Hematopoietic multipotent progenitor cell (in vitro differentiated cells): ENCODE data around the gene CMIP. TPM values are rescaled to one million over a fixed set of nuclear protein-coding genes. Genes with fewer than 3 reads are reported as not detected.

ENCODE experiments used
- DNase-seq, 3 donors: peaks; one replicate each; pipeline ENCODE4 v3.0.0-alpha.2; 2011 to 2015; ENCODE audit warnings: low read depth in 2 of 3, low spot score in 2 of 3
- total RNA-seq: library from RNA; depleted of rRNA; stranded (reverse); fragments of >200 nt; gene quantifications from one replicate; pipeline ENCODE4 v1.2.3, GENCODE V29; 2012

The CMIP gene
- total RNA-seq, 1 donor: 45.2 TPM

DNA sequence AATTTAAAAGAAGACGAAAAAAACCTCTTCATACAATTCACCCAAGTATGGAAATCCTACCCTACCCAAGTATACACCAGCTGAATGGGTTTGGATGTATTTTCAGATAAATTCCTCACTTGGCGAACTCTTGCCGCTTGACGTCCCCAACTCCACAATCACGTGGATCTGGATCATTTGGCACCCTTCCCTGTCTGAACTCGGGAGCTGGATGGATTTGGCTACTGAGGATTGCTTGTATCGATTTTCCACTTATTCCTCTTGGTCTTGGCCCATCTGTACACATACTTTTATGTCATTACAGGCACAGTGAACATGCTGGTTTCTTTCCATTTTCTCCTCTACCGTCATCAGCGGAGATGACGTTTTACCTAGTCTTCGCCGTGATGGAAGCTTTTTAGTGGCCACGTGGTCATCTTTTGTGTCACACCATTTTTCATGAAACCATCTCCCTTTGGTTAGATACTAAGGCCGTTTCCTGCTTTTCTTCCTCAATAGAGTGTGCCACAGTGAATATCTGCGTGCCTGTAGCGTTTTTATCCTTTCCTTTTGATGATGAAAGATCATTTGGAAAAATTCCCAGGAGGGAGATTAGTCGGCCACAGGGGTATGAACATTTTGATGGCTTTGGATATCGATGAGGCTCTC is 47.1 kb downstream of the CMIP start:
- no peak for DNase-seq

DNA sequence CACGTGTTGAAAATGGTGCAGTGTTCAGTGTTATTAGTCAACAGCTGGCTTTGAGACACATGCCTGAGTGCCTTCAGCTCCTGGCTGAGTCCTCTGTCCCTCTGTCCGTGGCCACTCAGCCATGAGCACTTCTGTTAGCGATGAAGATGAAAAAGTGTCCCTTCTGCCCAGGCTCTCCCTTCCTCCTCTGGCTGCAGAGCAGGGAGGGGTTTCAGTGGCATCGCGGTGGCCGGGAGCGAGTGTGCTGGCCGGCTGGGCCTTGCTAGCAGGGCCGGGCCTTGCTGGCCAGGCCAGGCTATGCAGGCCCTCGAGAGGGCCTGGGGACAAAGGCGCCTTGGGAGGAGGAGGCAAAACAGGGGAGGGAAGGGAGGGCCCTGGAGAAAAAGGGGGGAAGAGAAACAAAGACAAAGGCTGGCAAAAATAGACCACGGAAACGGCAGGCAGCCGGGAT is 47.7 kb downstream of the CMIP start:
- no peak for DNase-seq

DNA sequence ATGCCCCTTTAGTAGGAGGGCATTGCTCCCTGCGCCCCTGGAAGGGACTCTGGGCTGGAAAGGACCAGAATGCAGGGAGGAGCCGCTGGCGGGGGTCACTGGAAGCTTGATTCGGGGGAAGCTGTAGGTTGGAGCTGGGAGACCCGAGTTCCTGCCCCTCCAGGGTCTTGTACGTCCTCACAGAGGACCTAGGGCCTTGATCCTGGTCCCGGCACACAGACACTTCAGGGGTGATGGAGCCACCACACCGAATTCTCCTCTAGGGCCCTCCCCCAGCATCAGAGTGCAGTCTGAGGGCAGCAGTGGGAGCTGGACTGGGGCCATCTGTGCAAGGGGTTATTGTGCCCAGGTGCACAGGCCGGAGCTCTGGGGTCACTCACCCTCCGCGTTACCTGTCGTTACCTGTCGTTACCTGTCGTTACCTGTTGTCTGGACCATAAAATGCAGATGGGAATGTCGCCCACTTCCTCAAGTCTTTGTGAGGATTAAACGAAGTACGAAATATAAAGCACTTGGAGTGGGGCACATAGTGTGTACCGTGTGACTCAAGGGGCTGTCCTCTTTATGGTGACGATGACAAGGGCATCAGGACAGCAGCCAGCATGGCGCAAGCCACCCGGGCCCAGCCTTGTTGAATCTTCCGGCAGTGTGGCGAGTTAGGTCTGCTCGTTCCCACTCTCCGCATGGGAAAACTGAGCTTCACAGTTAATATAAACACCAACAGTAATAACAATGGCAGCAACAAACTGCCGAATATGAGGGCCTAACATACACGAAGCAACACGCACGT is 48.6 kb downstream of the CMIP start:
- DNase-seq: no peak

DNA sequence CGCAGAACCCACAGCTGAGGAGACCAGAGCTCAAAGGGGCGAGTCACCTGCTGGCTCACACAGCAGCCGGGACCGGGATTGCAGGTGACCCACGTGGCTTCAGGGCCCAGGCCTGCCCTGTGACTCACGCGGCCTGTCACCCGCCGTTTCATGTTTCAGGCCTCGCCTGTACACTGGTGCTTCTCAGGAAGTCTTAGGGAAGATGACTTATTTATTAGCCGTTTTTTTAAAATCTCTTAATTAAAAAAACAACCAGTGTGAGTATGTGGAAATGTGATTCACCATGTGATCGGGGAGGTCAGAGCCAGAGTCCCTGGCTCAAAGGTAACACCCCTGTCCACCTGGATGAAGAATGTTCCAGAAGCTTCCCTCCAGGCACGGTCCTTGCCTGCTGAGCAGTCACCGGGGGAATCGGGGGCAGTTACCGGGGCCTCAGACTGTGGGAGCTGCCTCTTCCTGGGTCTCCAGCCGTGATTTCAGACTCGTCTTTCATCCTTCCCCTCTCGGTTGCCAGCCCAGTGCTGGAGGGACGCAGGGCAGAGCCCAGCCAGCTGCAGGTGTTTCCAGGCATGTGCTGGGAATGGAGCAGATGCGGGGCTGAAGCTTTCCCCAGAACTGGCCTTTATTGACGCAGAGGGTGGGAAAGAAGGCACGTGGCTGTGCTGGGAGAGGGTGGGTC is 49.3 kb downstream of the CMIP start:
- peak in 2 of 3 donors; percentile 33 to 74 for DNase-seq

DNA sequence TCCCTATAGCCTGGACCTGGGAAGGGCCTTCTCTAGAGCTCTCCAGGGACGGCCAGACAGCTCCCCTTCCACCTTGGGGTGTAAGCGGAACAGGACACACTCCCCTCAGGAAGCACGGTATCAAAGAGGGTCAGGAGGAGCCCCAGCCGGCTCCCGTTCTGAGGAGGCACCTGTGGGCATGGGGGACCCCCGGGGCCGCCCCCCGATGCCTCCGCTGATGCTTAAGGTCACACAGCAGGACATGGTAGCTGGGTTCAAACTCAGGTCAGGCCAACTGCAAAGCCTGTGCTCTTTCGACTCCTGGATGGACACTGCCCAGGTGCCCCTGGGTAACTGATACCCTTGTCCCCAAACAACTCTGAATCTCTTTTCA is 49.8 kb downstream of the CMIP start:
- no peak for DNase-seq

DNA sequence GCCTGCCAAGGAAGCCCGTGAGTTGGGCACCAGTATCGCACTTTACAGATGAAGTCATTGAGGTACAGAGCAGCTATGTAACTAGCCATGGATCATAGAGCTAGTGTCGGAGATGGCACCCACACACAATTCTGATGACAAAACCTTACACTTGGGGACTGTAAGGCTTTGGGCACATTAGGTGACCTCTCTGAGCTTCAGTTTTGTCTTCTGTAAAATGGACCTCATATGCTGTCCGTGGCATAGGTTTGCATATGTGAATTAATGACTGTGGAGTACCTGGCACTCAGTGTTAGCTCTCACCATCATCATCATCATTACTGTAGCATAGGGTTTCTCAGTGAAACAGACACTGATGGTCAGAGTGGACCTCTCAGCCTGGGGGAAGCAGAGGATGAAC is 50.3 kb downstream of the CMIP start:
- no peak for DNase-seq

DNA sequence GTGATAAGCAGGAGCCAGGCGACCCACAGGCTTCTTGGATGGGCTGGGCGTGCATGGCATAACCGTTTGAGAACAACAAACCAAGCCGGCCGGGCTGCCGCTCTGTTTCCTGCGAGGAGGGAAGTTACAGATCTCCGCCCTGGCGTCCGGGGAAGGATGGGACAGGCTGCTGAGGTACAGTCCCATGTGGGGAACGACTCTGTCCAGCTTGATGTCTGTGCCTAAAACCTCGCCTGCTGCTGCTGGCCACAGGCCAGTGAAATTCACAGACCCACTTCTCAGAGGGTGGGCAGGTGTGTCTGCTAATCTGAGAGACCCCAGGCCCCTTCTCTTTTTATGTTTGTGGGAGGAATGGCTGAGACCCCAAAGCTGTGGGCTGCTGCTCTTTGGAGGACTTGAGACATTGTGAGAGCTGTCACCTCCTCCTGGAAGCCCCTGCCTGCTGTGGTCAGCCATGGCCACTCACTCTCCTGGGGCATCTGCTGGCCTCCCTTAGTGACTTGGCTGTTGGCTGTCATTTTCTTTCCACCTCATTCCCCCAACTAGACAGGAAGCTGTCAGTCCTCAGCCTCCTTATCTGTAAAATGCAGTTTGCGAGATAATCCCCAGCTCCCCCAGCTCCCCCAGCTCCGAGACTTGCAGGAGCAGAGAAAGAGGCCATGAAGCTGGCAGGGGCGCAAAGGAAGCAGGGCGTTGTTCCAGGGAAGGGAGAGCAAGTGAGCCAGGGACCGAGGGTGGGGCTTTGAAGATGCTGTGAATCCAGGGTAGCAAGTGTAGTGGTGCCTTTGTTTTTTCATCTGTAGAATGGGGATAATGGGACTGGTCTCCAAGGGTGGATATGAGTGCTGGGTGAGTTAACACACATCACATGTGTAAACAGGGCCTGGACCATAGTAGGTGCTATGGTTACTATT is 51.0 kb downstream of the CMIP start:
- DNase-seq: peak in 2 of 3 donors; percentile 46 to 75

DNA sequence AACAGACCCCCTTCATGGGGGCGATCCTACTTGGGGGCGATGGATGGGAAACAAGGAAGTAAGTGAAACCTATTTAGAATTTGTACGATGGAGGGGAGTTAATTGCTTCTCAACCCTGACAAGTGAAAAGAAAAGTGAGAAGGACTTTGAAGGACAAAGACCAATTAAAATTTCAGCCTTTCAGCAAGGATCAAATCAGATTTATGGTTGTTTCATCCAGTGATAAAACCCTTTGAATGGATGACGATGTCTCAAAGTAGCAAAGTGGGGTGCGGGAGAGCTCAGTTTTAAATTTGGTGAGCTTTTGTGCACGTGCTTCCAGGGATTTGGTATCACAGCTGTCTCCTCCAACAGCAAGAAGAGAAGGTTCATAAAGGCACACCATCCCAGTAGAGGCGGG is 51.7 kb downstream of the CMIP start:
- no peak for DNase-seq

DNA sequence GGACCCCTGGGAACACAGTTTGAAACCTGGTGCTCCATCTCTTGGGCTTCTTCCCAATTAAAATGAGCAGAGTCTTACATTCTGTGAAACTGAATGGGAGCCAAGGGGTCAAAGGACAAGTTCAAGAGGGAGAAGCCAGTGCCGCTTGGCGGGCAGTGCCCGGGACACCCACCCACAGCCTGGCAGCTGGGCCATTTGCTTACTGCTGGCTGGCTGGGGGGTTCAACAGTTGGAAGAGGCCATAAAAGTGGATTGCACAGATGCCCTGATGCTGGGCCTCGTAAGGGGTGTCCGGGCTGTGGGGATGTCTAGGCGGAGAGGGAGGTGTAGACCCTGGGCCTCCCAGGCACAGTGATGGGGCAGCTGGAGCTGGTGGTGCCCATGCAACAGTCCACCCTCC is 52.1 kb downstream of the CMIP start:
- no peak for DNase-seq

DNA sequence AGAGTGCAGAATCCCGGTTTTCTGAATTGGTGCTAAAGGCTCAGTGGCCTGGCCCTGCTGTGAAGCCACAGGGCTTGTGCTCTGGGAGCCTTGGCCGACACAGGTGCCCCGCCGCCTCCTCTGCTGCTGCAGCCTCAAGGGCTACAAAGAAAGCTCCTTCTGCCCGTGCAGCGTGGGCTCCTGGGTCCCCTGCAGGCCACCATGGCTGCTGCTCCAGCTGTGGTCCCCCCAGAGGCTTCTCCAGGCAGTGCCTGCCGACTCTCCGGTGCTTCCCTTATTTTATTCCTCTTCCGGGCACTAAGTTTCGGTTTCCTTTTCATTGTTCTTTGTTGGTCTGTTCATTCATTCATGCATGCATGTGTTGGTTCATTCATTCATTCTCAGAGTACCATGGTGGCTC is 53.1 kb downstream of the CMIP start:
- peak in 2 of 3 donors; percentile 79 to 88 for DNase-seq

DNA sequence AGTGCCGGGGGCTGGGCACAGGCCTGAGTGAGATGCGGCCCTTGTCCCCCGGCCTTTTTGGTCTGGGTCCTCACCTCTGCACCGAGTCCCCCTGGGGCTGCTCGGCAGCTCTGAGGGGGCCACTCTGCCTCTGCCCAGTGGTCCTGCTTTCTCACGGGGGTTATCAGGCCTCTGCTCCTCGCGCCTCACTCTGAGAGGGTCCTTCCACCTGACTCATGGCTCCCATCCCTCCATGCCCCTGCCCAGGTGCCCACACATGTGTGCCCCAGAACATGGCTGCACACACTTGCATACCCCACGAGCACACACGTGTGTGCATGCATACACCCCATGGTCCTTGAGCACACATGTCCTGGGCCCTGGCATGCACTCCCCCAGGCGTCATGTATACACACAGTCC is 53.7 kb downstream of the CMIP start:
- DNase-seq: no peak

DNA sequence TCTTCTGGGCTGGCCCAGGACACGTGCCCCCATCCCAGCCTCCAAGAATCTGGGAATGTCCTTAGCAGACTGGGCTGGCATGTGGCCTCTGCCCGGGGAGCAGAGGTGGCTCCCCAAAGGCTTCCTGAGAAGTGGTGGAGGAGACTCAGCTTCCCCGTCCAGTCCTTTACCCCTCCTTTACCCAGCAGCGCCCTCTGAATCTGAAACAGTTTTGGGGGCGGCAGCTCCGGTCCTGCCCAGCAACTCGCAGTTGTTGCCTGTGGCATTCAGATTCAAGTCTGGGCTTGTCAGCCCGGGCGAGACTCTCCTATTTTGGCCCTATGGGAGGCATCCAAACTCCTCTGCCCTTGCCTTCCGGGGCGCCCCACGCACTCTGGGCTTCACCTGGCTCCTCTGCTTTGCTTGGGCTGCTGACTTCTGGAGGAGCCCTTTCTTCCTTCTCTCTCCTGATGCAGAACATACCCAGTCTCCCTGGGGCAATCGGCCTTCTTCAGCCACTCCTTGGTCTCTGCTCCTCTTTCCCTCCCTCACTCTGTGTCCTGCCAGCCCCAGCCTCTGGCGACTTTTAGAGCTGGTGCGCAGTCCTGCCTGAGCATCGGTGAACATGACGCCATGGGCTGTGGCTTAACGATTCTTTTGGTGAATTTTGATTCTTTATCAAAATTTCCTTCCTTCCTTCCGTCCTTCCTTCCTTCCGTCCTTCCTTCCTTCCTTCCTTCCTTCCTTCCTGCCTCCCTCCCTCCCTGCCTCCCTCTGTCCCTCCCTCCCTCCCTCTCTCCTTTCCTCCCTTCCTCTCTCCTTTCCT is 55.2 kb downstream of the CMIP start:
- no peak for DNase-seq

DNA sequence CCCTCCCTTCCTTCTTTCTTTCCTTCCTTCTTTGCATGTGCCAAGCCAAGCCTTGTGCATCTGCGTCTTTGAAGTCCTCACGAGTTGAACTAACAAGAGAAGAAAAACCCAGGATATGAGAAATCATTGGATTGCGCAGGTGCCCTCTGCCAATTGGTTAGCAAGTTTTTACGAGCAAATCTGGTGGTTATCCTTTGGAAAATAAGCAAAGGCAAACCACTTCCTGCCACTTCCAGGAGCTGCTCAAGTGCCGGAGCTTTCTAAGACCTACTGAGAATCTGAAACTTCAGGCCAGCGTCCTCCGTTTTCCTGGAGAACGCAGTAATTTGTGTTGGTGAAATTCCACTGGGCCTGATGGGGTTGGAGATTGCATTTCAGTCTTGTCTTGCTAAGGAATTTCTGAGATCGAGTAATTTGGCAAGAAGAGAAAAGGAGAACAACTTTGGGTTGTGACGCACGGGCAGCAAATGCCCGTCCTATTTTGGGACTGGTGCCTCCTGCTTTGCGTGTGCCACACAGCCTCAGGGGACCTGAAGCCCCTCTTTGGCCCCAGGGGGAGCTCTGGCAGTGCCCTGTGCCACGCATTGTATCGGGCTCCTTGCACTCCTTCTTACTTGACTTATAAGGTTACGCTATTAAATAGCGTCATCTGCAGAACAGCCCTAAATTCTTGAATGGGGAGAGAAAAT is 56.4 kb downstream of the CMIP start:
- peak in 1 of 3 donors; percentile 28 for DNase-seq

DNA sequence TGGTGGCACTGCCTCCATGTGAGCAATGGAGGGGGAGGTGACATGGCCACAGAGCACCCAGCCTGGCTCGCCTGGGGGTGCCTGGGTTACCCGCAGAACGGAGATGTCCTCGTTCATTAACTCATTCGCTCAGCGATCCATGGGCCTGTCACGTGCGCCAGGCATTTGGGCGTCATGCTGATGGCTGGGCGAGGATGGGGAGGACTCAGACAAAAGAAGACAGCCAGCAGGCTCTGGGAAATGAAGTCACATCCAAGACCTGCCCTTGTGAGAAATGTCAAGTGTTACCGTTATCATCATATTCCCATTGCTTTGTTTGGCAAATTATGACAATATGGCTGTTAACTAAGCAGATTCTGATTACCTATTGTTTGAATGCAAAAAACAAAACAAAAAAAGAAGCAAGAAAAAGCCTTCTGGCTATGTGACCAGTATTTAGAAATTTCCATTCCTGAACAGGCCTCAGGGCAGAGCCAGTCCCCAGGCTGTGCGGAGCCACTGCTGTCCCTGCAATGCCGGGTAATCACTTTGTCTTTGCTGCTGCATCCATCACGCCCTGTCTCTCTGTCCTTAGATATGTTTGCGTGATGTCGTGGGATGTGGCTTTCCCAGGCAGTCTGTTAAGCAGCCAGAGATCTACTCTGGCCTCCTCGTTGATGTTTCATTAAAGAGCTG is 57.9 kb downstream of the CMIP start:
- no peak for DNase-seq

DNA sequence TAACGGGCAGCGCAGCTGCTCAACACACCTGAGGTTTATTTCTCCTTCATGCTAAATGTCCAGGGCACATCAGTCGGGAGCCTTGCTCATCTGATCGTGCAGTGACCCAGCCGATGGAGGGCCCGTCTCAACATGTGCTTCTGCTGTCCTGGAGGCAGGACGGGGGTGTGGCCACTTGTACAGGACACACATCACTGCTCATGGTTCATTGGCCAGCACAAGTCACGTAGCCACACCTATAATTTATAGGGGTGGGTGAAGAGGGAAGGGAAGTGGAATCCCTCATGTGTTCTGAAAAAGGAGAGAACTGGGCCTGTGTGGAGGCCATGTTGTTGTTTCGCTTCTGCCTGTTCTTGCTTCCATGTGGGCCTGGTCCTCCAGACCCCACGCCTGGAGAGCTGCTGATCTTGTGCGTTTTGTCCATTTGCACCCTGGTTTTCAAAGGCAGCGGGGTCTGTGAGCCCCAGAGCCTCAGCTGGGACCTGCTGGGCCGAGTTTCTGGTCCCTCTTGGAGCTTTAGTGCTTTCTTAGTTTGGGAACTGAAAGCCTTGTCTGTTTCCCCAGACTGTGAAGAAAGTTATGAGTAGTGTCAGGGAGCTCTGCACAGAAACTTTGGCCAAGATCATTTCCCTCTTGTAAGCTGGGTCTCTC is 60.5 kb downstream of the CMIP start:
- DNase-seq: no peak

DNA sequence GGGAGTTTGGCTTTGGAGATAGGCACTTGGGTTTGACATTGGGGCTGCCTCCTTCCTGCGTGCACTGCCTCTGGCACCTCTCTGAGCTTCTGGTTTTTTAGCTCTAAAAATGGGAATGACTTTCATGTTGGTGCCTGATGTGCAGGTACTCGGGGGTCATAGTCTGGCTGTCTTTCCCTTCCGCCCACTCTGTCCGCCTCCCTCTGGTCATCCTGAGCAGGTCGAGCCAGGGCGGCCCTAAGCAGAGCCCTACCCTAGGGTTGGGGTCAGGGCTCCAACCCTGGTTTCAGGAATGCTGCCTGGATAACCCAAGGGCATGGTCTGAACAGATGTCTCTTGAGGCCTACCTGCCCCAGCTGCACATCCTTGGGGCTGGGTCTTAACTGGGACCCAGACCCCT is 64.8 kb downstream of the CMIP start:
- DNase-seq: no peak

DNA sequence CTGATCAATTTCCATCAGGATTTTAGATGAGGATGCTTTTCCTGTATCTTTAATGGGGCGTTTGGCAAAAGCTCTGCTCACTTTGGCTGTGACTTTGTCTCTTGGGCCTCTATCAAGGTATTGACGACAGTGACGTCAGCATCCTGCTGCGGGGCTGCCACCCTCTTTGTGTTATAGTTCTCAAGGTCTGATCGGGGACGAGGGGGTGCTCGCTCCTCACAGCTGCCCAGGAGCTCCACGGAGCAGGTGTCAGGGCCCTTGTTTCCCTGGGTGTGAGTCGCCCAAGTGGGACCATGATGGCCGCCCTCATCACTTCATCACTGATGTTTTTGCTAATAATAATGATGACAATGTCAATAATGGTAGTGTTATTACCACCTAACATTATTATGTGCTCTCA is 65.4 kb downstream of the CMIP start:
- DNase-seq: no peak

DNA sequence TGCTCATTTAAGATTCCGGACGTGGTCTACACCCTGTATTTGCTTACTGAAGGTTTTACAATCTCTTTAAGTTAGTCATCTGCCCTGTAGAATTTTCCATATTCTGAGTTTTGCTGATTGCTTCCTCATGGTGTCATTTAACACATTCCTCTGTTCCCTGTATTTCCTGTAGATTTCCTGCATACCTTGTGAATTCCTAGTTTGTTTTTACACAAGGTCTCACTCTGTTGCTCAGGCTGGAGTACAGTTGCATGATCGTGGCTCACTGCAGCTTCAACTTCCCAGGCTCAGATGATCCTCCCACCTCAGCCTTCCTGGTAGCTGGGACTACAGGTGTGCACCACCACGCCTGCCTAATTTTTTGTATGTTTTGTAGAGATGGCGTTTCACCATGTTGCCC is 66.8 kb downstream of the CMIP start:
- DNase-seq: no peak
